NCI-H524 treated with DMSO at 0.1 percent for 48 hours (cell line): Measurements from ENCODE around the gene STAG3.
A peak's percentile ranks its signal among the peaks of the same experiment; 100 is the strongest.
"Not testable (repeated sequence)": the region's sequence is repeated elsewhere in the genome, so short reads cannot be mapped to it uniquely, and the experiment has no call there.

Experiments
- DNase-seq: peaks from one replicate; lab custom pipeline; 2025; lab: John Stamatoyannopoulos, UW

STAG3 gene

DNA sequence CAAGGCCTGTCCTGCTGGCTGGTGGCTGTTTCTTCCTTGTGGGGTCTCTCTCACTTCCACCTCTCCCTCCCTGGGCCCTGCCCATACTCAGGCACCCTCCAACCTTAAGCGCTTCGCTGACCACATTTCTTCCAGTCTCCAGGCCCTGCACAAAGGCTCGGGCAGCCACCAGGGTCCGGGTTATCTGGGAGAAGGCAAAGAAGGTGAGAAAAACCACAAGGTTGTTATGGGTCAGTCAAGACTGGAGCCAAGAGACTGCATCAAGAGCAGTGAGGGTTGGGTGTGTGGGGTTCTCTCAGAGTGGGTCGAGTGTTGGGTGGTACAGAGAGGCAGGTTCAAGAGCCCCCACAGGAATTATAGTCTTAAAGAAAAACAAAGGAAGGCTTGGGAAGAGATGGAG lies 3.1 kb upstream of the STAG3 start:
- no peak for DNase-seq

DNA sequence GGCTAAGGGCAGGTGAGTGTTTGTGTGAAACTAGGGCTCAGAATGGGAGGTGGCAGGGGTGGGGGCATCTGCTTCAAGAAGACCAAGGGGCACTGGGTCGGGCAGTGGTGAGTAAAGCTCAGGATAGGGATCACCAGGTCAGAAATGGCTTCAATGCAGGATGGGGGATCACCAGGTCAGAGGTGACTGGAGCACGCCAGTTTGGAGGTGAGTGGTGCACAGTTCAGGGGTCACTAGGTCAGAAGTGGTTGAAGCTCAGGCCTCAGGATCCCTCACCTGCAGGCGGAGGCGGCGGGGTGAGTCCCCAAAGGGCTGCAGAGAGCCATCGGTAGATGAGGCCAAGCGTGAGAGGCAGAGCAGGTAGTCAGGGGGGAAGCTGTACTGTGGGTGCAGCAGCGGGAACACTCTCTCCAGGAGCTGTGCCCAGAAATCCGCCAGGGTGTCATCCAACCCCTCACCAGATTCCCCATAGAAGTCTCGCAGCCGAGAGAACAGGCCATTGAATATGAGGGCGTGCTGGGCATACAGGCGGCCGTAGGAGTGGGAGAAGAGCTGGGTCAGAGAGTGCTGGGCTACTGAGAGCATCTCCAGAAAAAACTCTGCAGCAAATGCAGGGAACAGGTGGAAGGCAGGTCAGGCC lies 2.3 kb upstream of the STAG3 start:
- no peak for DNase-seq

DNA sequence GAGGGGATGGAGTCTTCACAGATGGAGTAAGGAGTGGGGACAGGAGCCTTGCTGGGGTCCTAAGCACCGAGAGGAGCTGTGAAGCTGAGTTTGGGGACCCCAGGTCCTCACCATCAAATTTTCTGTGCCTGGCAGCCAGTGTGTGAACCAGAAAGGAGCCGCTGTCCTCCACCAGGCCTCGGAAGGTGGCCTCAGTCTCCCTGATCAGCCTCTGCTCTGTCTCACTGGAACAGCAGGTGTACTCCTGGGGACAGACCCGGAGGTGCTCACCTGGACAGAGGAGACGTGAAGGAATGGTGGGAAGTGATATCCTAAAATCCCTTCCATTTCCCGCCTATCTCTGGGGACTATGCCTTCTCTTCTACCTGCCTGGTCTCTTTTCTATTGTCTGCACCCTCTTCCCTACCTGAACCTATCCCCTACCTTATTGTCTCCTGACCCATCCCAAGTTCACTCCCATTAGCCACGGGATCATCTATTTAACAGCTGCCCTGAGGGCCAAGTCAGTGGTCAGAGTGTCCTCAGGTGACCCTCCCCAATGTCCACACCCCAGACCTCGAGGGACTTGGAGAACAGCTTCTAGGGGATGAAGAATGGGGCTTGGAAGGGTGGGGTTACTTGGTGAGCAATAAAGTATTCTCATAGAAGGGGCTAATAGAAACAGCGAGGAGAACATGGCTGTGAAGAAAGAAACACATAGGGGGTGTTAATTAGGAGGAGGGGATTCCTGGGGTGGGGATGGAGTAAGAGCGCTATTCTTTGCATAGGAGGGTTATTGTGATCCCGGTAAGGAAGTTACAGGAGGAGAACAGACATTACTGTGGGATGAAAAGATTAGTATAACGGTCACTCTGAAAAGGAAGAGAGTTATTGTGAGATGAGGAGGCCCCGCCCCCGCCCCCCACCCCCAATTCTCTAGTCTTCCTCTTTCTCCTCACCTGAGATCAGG lies 1.3 kb upstream of the STAG3 start:
- no peak for DNase-seq

DNA sequence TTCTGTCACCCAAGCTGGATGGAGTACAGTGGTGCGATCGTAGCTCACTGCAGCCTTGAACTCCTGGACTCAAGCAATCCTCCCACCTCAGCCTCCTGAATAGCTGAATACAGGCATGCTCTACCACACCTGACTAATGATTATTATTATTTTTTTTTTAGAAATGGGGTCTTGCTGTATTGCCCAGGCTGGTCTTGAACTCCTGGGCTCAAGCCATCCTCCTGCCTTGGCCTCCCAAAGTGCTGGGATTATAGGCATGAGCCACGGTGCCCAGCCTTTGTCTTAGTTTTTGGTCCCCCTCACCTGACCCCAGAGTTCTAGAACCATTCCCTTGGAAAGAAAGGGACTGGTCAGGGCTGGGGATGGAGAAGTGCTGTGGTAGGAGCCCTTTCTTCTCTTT lies 2.4 kb downstream of the STAG3 start:
- DNase-seq, result not testable (repeated sequence)

DNA sequence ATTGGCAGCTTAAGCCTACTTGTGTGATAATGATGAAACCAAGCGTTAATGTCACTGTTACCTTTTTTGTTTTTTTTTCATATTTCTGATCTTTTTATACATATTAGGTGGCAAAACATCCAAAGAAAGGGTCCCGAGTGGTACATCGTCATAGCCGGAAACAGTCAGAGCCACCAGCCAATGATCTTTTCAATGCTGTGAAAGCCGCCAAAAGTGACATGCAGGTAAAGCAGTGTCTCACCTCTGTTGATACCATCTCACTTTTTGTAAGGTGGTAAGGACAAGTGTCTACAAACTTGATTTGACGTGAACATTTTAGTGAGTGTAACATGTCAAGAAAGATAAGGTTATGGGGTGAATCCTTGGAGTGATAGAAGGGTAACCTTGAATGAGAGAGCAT lies 4.9 kb downstream of the STAG3 start:
- not testable (repeated sequence) for DNase-seq

DNA sequence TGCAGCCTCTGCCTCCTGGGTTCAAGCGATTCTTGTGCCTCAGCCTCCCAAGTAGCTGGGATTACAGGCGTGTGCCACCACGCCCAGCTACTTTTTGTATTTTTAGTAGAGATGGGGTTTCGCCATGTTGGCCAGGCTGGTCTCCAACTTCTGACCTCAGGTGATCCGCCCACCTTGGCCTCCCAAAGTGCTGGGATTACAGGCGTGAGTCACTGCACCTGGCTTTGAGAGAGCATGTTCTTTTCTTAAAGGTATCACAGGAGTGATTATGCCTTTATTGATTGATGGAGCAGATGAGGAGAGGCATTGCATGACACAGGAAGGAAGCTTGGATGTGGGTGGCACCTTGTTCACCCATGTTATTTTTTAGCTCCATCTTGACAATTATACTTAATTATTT lies 5.4 kb downstream of the STAG3 start:
- DNase-seq, result not testable (repeated sequence)

DNA sequence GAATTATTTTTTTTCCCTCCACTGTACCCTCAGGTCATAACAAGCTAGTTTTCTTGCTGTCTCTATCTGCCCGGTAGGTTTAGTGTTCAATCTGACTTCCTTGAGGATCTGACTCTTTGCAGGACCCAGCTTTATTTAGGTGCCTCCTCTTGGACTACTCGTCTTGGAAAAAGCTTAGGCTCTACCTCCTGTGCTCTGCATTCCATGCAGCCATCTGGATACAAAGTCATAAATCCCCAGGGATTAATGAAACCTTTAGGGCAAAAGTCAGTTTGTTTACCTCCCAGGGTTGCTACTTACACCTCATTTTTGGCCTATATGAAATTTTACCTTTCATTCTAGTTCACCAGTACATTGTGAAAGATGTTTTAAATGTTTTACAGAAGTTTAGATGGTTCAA lies 8.0 kb downstream of the STAG3 start:
- peak; percentile 54 for DNase-seq

DNA sequence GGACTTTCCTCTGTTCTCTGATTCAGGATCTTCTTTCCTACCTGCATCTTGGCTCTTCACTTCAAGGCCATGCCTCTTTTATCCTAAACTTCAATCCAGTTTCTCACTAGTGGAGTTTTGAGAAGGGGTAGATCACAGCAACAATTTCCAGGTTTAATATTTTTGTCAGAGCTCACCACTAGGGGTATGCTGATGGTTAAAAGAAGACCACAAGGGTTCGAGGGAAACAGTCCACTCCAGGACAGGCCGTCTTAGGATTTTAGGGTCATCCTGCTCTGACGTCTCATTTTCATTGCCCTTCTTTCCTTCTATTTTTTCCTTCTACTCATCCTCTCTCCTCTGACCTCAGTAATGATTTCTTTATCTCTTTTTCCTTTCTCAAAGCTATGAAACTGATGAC lies 11.3 kb downstream of the STAG3 start:
- DNase-seq, result no peak

DNA sequence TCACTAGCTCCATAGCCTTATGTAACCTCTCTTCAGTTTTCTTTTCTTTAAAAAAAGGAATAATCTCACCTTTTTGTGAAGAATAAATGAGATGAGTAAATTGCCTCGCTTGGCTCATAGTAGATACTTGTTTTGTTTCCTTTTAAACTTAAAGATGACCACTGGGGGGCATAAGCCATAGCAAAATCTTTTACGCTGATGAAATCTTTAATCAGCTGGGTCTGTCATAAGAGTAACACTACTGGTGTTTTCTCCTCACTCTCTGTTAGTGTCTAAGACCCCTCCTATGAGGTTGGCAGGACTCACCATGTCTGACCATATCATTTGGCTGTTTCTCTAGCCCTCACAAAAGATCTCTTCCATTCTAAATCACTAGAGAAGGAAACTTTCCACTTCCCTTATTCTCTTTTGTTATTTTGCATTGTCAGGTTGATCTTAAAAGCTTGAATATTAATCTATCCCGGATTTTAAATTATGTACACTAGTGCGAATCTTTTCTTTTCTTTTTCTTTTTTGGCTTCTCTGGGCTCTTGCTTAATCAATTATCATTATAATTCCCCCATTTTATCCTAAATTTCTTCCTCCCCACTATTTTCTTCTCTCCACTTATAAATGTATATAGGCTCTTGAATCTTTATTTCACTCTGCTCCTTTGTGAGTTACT lies 12.5 kb downstream of the STAG3 start:
- no peak for DNase-seq

DNA sequence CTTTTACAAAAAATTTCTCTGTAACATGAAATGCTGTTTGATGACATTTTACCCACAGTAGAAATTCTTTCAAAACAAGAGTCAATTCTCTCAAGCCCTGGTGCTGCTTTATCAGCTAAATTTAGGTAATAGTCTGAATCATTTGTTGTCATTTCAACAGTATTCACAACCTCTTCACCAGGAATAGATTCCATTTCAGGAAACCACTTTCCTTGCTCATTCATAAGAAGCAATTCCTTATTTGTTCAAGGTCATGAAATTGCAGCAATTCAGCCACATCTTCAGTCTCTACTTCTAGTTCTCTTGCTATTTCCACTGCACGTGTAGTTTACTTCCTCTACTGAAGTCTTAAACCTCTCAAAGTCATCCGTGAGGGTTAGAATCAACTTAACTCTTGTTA lies 14.1 kb downstream of the STAG3 start:
- DNase-seq, result no peak

DNA sequence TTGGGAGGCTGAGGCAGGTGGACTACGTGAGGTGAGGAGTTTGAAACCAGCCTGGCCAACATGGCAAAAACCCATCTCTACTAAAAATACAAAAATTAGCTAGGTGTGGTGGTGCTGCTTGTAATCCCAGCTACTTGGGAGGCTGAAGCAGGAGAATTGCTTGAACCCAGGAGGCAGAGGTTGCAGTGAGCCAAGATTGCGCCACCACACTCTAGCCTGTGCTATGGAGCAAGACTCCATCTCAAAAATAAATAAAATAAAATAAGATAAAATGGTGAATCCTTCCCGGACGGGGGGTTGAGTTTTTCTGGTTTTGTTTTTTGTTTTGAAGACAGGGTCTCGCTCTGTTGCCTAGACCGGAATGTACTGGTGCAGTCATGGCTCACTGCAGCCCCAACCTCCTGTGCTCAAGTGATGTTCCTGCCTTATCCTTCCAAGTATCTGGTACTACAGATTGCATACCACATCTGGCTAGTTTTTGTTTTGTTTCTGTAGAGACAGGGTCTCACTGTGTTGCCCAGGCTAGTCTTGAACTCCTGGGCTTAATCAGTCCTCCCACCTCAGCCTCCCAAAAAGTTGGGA lies 14.7 kb downstream of the STAG3 start:
- not testable (repeated sequence) for DNase-seq

DNA sequence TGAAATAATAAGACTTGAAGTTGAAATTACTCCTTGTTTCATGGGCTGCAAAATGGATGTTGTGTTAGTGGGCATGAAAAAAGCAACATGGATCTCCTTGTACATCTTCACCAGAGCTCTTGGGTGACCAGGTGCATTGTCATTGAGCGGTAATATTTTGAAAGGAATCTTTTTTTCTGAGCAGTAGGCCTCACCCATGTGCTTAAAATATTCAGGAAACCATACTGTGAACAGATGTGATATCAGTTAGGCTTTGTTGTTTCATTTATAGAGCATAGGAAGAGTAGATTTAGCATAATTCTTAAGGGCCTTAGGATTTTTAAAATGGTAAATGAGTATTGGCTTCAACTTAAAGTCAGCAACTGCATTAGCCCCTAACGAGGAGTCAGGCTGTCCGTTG lies 15.3 kb downstream of the STAG3 start:
- DNase-seq, result no peak

DNA sequence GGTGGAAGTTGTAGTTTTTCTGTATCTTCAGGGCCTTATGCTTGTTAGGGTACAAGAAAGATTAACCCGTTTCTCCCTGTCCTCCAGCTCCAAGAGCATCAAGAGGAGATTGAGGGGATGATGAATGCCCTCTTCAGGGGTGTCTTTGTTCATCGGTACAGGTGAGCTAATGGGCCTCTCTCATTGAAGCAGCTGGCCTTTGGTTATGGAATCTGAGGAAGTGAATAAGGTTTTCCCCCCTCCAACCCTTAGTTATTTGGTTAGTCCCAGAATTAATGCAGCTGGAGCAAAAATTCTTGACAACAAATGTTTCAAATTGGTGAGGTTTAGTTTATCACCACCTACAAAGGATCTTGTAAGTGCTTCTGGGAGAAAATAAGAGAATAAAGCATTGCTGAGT lies 17.5 kb downstream of the STAG3 start:
- no peak for DNase-seq

DNA sequence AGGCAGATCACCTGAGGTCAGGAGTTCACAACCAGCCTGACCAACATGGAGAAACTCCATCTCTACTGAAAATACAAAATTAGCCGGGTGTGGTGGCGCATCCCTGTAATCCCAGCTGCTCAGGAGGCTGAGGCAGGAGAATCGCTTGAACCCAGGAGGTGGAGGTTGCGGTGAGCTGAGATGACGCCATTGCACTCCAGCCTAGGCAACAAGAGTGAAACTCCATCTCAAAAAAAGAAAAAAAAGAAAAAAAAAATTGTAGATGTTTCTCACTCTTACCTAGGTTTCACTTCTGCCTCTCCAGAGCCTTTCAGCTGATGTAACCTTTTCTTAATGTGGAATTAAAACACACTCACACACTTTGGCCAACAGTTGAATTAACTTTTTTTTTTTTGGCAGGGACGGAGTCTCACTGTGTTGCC lies 18.2 kb downstream of the STAG3 start:
- DNase-seq, result not testable (repeated sequence)

DNA sequence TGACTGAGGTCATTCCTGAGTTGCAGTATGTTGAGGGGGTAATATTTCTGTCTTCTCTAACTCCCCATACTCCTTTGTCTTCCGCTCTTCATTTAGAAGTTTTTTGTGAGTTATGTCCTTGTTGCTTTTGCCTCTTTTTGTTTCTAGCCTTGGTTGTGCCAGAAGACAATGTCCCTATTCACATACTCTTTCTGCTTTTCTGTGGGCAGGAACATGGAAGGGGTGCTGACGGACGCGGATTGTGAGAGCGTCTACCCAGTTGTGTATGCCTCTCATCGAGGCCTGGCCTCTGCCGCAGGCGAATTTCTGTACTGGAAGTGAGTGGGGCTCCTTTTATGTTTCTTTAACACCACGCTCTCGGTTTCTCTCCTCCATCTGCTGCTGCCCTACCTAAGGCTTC lies 20.5 kb downstream of the STAG3 start:
- DNase-seq, result no peak

DNA sequence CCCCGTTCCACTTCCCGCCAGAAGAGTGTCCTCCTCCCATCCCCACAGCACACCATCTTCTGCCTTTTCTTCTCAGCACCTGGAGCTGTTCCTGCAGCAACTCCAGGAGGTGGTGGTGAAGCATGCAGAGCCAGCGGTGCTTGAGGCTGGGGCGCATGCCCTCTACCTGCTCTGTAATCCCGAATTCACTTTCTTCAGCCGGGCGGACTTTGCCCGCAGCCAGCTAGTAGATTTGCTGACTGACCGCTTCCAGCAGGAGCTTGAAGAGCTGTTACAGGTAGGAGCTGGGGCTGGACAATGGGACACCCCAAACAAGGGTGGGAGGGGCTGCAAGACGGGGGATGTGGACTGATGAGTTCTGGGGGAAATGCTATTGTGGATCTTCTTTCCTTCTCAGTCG lies 23.0 kb downstream of the STAG3 start:
- no peak for DNase-seq

DNA sequence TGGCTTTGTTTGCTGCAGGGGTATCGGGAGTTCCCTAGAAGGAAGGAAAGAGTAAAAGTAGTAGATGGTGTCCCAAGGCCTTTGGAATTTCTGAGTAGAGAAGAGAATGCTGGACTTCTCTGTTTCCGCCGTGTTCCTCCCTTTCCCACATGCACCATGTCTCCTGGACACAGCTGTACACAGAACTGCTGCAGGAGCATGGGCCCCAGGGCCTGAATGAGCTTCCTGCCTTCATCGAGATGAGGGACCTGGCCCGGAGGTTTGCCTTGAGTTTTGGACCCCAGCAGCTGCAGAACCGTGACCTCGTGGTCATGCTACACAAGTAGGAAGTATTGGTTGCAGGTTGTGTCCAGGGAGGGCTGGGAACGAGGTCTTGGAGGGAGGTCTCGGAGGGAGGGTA lies 26.7 kb downstream of the STAG3 start:
- no peak for DNase-seq

DNA sequence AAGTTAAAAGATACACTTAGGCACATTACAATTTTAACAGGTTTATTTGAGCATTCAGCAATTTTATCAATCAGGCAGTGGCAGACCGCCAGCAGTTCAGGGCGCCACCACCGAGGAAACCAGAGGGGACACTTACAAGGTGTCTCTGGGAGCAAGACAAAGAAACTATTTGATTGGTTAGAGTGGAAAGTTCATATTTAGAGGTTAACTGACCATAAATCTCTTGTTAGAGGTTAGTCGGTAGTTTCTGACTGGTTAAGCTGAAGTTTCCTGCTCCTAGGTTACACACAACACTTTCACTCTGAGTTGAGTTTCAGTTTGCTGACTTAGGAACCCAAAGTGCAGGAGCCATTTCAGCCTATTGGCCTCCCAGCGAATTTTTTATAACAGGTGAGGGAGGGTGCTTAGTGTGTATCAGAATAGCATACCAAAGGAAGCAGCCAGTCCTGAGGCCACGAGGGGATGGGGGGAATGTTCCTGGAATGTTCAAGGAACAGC lies 31.2 kb downstream of the STAG3 start:
- DNase-seq, result no peak

DNA sequence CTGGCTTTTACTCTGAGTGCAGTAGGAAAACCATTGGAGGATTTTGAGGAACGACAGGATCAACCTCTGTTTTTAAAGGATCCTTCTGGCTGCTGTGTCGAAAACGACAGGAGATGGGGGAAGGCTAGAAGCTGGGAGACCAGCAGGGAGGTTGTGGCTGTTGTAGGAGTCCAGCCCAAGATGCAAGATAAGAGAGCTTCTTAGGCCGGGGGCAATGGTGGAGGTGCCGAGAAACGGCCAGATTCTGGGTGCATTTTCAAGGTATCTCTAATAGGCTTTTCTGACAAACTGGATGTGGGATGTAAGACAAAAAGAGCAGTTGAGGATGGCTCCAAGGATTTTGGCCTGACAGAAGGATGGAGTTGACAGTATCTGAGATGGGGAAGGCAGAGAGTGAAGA lies 31.8 kb downstream of the STAG3 start:
- no peak for DNase-seq

DNA sequence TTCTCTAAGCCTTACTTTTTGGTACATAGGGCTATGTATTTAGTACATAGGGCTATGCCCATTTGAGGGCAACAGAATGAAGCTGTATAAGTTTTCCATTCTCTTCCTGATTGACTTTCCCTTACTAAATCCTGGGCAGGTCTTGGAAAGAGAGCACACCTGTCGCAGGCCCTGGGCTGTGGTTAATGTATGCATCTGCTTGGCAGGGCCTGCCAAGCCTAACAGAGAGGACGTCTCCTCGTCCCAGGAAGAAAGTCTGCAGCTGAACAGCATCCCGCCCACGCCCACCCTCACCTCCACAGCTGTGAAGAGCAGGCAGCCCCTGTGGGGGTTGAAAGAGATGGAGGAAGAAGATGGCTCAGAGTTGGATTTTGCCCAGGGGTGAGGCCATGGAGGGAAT lies 33.1 kb downstream of the STAG3 start:
- DNase-seq, result no peak

DNA sequence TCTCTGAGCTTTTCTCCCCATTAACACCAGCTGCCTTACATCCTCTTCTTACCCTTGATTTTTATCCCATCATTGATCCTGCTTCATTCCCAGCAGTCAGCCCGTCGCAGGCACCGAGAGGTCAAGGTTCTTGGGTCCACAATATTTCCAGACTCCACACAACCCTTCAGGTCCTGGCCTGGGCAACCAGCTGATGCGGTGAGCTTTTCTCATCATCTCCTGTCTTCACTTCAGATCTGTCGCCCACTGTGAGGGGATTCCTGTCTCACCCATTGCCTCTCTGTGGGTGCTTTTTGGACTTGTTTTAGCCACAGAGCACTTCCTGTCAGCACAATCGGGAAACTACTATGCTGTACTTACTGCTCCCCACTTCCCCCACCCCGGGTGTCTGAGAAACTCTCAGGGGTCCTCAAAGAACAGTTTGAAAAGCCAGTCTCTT lies 33.6 kb downstream of the STAG3 start:
- DNase-seq, result no peak

DNA sequence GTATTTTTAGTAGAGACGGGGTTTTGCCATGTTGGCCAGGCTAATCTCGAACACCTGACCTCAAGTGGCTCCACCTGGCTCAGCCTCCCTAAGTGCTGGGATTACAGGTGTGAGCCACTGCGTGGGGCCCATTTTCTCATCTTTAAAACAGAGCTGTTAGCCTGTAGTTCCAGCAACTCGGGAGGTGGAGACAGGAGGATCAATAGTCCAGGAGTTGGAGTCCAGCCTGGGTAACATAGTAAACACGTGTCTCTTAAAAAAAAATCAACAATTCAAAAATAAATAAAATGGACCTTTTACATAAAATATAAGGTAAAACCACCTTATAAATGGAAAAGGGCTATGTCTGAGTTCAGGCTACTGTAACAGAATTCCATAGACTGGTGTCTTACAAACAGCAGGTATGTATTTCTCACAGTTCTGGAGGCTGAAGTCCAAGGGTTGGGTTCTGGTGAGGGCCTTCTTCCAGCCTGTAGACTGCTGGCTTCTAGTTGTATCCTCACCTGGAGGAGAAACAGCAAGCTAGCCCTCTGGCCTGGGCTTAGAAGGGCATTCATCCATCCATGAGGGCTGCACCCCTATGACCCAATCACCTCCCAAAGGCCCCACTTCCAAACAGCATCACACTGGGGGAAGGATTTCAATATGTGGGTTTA lies 35.0 kb downstream of the STAG3 start:
- no peak for DNase-seq
